RWPE2 (cell line): ENCODE data around the gene TMEM163.

ENCODE experiments used
- ATAC-seq: fragments of 200-7000 bp; cut with Tn5 transposase; 3 replicates; pipeline ENCODE4 v1.9.1; 2021; ENCODE audit warnings: low read depth
- DNase-seq: peaks from one replicate; pipeline ENCODE4 v3.0.0-alpha.2; 2020; ENCODE audit warnings: low spot score
- H3K27ac ChIP-seq: fragments of 450-650 bp; 2 replicates; pipeline ENCODE4 v1.5.1; 2017; ENCODE audit warnings: mild to moderate bottlenecking; ENCODE audit not compliant: poor library complexity, severe bottlenecking
- H3K27me3 ChIP-seq: fragments of 250-450 bp; sonication (Bioruptor Pico); 2 replicates; pipeline ENCODE4 v1.5.1; 2021; ENCODE audit warnings: mild to moderate bottlenecking, moderate library complexity; ENCODE audit not compliant: insufficient read depth, poor library complexity, severe bottlenecking
- H3K36me3 ChIP-seq: fragments of 250-450 bp; sonication (Bioruptor Pico); 2 replicates; pipeline ENCODE4 v1.5.1; 2020; ENCODE audit warnings: low read depth, mild to moderate bottlenecking, moderate library complexity
- H3K4me1 ChIP-seq: fragments of 250-450 bp; sonication (Bioruptor Pico); 2 replicates; pipeline ENCODE4 v1.5.1; 2021; ENCODE audit warnings: mild to moderate bottlenecking, moderate library complexity; ENCODE audit not compliant: insufficient read depth, poor library complexity, severe bottlenecking
- H3K4me3 ChIP-seq: fragments of 250-450 bp; sonication (Bioruptor Pico); 2 replicates; pipeline ENCODE4 v1.5.1; 2021; ENCODE audit warnings: mild to moderate bottlenecking, moderate library complexity; ENCODE audit not compliant: severe bottlenecking
- H3K9me3 ChIP-seq: fragments of 250-450 bp; sonication (Bioruptor Pico); 2 replicates; pipeline ENCODE4 v1.5.1; 2021; ENCODE audit warnings: mild to moderate bottlenecking, moderate library complexity; ENCODE audit not compliant: severe bottlenecking
- TF ChIP-seq, protein P1 (sequence below): fragments of 450-650 bp; IDR thresholded peaks from one replicate; pipeline ENCODE4 v1.5.1; 2017; ENCODE audit warnings: mild to moderate bottlenecking, moderate library complexity; ENCODE audit not compliant: poor library complexity, severe bottlenecking

Gene TMEM163

DNA sequence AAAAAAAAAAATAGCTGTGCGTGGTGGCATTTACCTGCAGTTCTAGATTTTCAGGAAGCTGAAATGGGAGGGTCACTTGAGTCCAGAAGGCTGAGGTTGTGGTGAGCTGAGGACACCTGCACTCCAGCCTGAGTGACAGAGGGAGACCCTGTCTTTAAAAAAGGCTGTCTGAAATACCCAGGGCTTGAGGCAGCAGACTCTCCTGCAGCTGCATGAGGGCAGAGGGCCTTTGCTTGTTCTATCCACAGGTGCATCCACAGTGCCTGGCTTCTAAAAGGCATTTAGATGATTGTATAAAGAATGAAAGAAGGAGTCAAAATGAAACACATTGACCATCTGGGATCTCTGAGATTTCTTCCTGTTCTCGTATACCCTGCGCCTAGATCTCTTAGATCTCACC, 312.1 kb downstream of the TMEM163 start:
- ATAC-seq: no peak
- TF ChIP-seq, protein P1, sequence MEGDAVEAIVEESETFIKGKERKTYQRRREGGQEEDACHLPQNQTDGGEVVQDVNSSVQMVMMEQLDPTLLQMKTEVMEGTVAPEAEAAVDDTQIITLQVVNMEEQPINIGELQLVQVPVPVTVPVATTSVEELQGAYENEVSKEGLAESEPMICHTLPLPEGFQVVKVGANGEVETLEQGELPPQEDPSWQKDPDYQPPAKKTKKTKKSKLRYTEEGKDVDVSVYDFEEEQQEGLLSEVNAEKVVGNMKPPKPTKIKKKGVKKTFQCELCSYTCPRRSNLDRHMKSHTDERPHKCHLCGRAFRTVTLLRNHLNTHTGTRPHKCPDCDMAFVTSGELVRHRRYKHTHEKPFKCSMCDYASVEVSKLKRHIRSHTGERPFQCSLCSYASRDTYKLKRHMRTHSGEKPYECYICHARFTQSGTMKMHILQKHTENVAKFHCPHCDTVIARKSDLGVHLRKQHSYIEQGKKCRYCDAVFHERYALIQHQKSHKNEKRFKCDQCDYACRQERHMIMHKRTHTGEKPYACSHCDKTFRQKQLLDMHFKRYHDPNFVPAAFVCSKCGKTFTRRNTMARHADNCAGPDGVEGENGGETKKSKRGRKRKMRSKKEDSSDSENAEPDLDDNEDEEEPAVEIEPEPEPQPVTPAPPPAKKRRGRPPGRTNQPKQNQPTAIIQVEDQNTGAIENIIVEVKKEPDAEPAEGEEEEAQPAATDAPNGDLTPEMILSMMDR: no peak
- Histone ChIP-seq H3K27me3 (no peaks in the 10 kb centered on the region), H3K9me3 (no peaks in the 10 kb centered on the region), H3K4me1 (peaks cover 44% of the 10 kb centered on the region), H3K36me3 (no peaks in the 10 kb centered on the region; the same call in 1 of the 2 replicates), H3K27ac (peak overlapping the region; percentile 95), H3K4me3 (no peak overlapping the region)
- no peak for DNase-seq

DNA sequence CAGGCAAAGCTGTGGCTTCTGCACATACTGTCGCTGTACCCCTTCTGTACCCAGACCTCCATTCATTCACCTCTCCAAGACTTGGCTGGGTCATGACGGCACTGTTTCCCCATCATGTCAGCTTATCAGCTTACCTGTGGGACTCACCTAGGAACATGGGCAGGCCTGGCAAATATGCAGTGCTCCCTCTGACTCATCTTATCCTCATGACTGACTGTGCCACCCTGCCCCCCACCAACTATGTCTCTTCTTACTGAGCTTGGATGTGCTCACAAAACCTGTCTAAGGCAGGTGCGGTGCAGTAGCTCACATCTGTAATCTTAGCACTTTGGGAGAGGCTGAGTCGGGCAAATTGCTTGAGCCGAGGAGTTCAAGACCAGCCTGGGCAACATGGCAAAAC, 312.5 kb downstream of the TMEM163 start:
- ATAC-seq (peak; percentile 88), DNase-seq (peak; percentile 89)
- peak overlapping the region; percentile 95 for H3K27ac ChIP-seq
- no peaks in the 10 kb centered on the region for H3K9me3 ChIP-seq
- peaks cover 48% of the 10 kb centered on the region for H3K4me1 ChIP-seq
- H3K27me3 ChIP-seq: no peaks in the 10 kb centered on the region
- no peak overlapping the region for H3K4me3 ChIP-seq
- TF ChIP-seq, protein P1: no peak
- H3K36me3 ChIP-seq: no peaks in the 10 kb centered on the region; the same call in 1 of the 2 replicates
